ENCODE measurements around the gene ANG. TPM values are rescaled to one million over a fixed set of nuclear protein-coding genes. Genes with fewer than 3 reads are reported as not detected.
"Not testable (repeated sequence)": the region's sequence is repeated elsewhere in the genome, so short reads cannot be mapped to it uniquely, and the experiment has no call there.

ANG gene
- total RNA-seq, 1 donor from 2014 or later: 4.5 TPM

DNA sequence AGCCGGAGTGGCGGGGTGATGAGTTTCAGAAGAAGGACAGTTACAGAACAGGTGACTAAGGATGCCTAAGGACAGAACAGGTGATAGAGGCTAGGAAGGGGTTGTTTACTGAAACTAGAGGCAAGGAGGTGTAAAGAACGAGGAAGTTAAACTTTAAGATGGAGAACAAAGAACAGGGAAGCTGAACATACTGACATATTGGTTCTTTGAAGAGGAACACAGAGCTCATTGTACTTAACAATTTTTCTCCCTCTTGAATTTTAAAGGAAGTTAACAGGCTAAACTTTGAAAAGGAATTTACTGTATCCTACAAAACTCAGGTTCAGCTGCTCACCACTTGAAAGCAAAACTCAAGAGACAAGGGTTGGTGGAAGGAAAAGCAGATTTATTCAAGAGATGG, 37.6 kb downstream of the ANG start:
- intact Hi-C loops (cut with DNase I); ATAC-seq; DNase-seq (ENCODE audit: missing footprints): not testable (repeated sequence)

DNA sequence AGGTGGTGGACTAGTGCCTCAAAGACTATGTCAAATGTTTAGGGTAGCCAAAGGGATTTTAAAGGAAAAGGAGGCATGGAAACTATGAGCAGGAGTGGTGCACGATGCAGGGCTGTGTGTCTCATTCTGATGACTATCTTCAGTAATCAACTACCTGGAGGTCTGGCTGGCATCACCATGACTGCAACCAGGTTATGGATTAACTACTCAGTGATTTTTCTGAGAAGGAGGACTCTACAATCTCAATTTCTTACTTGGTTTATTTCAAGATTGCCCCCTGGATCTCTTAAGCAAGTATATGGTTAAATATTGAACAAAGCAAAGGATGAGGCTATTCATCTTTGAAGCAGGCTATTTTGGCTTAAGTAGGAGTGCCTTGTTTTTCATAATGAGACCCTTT, 38.0 kb downstream of the ANG start:
- ATAC-seq (no peak), DNase-seq (ENCODE audit: missing footprints) (no peak)
- intact Hi-C loops (cut with DNase I): no loop called here

DNA sequence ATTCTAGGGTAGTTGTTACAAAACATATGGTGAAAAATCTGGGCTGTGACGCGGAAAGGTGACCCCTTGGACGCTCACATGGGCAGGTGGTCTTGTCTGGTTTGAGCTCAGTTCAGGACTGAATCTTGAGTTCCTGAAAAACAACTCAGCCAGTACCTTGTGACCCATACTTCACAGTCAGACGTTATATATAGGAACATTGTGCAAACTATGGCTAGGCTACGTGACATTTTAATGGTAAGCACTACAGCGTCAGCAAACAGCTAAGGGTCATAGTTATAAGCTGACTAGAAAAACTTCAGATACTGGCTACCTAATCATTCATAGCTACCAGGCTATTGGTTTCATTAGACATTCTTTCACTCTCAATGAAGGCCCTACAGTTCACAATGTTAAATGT, 42.3 kb downstream of the ANG start:
- intact Hi-C loops (cut with DNase I): no loop called here
- DNase-seq (ENCODE audit: missing footprints) (no peak), ATAC-seq (no peak)

DNA sequence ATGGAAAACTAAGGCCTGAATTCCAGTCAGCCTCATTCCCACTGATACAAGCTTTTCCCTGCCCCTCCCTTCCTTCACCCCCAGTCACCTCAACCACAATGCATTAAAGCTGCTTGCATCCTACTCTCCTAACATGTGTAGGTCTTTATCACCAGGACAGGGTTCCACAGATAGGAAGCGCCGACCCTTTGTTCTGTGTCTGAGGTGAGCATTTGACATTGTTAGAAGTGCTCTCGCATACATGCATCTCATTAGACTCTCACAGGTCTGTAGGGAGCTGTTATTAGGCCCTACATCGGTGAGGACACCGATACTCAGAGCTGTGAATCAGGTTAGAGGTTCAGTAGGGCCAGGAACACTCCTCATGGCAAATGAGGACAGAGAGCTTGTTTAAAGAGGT, 43.9 kb downstream of the ANG start:
- DNase-seq (ENCODE audit: missing footprints) (no peak), ATAC-seq (no peak)
- intact Hi-C loops (cut with DNase I): no loop called here

DNA sequence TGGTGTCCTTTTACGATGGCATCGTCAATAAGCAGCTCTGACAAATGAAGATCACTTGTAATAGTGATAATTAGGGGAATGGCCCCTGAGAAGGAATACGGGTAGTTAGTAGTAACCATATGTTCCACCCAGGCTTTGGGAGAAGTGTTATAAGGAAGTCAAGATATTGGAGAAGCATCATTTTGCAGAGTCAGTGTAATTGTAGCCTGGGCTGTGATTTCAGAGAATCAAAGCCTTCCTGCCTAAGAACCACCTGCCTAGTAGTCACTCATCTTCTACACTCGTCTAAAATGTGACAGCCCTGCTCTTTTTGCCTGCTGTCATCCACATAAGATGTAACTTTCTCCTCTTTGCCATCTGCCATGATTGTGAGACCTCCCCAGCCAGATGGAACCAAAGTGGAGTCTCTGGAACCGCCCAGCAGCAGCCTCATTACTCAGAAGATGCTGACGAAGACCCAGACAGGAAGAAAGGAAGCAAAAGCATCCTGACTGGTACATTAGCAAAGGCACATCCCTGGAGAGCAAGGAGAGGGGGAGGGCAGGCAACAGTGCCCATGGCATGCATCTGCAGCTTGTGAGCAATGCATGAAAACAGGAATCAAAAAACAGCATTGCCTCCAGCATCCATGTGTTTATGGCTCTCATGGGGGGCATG, 44.5 kb downstream of the ANG start:
- ATAC-seq: peak; percentile 72
- intact Hi-C loops (cut with DNase I): no loop called here
- DNase-seq (ENCODE audit: missing footprints): no peak

DNA sequence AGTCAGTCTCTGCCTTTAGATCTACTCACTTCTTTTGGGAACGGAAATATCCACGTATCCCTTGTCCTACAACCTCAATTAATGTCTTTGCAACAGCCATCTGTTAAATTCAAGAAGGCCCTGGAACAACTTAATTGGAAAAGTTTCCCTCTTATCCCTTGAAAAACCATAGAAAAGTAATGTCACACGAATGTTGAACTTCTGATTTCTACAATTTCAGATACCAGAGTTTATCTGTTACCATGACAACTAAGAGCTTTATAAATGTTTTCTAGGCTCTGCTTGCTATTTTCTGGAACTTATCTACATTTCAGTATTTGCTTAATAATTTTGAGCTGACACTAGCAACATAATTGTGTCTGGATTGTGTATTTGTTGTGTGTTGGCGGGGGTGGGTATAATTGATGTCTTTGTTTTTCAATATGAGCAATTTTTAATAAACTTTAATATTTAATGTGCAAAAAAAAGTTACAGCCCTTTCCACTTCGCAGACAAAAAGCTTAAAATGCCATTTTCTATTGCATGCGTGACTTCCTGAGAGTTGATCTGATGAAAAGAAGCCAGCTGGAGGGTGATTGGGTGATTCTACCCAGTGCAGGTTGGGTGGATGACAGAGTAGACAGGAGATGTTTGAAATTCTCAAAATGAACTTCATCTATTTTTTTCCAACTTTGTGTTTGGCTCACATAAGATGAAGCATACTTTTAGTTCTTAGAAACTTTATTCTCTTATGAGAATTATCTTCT, 45.3 kb downstream of the ANG start:
- intact Hi-C loops (cut with DNase I): no loop called here
- ATAC-seq (no peak), DNase-seq (ENCODE audit: missing footprints) (no peak)

DNA sequence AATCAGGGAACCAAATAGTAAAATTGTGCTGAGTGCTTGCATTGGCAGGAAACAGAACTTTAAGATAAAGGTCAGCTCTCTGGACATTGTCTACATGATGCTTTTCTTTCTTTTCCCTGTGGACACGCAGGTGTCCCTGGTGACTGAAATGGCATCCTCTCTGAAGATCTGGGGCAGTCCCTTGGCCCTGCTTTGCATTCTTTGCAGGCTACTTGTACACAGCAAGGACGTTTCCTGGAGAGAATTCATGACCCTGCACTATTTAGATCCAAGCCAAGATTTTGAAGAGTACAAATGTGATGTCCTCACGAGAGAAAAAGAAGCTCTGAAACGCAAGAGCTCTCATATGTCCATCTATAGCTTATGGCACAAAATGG, 45.9 kb downstream of the ANG start:
- DNase-seq (ENCODE audit: missing footprints) (no peak), ATAC-seq (no peak)
- intact Hi-C loops (cut with DNase I): no loop called here

DNA sequence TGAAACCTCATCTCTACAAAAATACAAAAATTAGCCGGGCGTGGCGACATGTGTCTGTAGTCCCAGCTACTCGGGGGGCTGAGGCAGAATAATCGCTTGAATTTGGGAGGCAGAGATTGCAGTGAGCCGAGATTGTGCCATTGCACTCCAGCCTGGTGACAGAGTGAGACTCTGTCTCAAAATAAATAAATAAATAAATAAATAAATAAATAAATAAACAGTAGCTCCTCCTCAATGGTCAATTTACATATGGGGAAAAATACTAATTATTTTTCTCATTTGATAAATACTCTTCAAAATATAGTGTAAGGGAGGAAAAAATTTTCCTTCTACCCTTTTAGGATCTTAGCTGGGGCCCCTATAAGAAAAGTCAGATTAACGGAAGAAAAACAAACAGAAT, 49.7 kb downstream of the ANG start:
- intact Hi-C loops (cut with DNase I); ATAC-seq; DNase-seq (ENCODE audit: missing footprints): not testable (repeated sequence)

DNA sequence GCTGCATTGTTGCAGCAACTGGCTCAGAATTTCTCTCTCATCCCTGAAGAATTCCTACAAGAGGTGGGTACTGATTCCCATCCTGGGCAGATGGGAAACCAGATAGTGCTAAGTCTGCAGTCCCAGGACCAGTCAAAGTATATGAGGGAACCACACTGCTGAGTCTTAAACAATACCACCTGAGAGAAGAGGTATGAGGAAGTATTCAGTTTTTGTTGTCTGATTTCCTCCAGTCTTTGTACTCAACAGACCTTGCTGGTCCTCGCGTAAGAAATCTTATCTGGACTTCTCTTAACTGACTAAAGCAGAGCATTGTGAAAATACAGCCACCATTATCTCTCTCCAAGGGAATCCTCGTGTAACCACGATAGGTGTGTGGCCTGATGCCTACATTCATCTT, 53.6 kb downstream of the ANG start:
- DNase-seq (ENCODE audit: missing footprints) (no peak), ATAC-seq (no peak)
- intact Hi-C loops (cut with DNase I): no loop called here

DNA sequence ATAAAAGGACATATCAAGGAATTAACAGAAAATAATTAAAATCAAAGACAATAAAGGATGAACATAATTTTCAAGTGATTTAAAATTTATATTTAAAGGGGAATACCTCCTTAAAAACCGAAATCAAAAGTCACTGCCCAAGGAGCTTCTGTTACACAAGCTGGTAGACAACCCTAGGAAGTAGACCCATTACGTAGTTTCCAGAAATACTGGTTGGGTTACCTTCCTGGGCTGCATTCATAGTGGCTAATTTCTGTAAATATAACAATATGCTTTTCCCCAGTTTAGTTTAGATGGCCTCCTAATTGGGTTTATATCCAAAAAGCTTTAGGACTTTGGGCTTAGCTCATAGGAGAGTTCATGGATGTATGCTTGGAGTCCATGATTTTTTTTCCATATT, 55.0 kb downstream of the ANG start:
- no peak for ATAC-seq
- intact Hi-C loops (cut with DNase I): no loop called here
- DNase-seq (ENCODE audit: missing footprints): no peak

Other genes starting within 250 kb of the ANG start
- 18.8 TPM for gene OSGEP, start 234.0 kb upstream of the ANG start, total RNA-seq
- gene APEX1, start 233.5 kb upstream of the ANG start, total RNA-seq: 67.2 TPM
- 17.2 TPM for gene PIP4P1, start 227.3 kb upstream of the ANG start, total RNA-seq
- gene PNP, start 219.4 kb upstream of the ANG start, total RNA-seq: 7.6 TPM
- 0.27 TPM for gene RNASE10, start 183.2 kb upstream of the ANG start, total RNA-seq
- not detected for gene RNASE9, start 127.7 kb upstream of the ANG start, total RNA-seq
- gene RNASE11, start 100.8 kb upstream of the ANG start, total RNA-seq: not detected
- gene RNASE12, start 97.4 kb upstream of the ANG start, total RNA-seq: not detected
- gene OR6S1, start 47.1 kb upstream of the ANG start, total RNA-seq: not detected
- 11.9 TPM for gene RNASE4, start 4.2 kb upstream of the ANG start, total RNA-seq
- not detected for gene EDDM3A, start 57.1 kb downstream of the ANG start, total RNA-seq
- gene EDDM3B, start 79.6 kb downstream of the ANG start, total RNA-seq: not detected
- gene RNASE6, start 92.5 kb downstream of the ANG start, total RNA-seq: 8.3 TPM
- 373 TPM for gene RNASE1, start 114.1 kb downstream of the ANG start, total RNA-seq
- not detected for gene RNASE3, start 202.6 kb downstream of the ANG start, total RNA-seq

Data from Right ventricle myocardium inferior (tissue), 1 donor.